ENCODE measurements around the gene VPS37C. TPM values are rescaled to one million over a fixed set of nuclear protein-coding genes. Genes with fewer than 3 reads are reported as not detected.

VPS37C gene
- total and polyA plus RNA-seq, 2 donors, result 8.6 to 23.5 TPM

Other genes starting within 250 kb of the VPS37C start
- gene TMEM109, start 247.3 kb downstream of the VPS37C start, total RNA-seq, result 32.9 TPM
- gene TMEM109, start 247.3 kb downstream of the VPS37C start, polyA plus RNA-seq, result 183 TPM
- 14.0 TPM for gene TMEM132A, start 237.0 kb downstream of the VPS37C start, total RNA-seq
- gene TMEM132A, start 237.0 kb downstream of the VPS37C start, polyA plus RNA-seq, result 7.5 TPM
- gene SLC15A3, start 209.2 kb downstream of the VPS37C start, total RNA-seq, result 12.7 TPM
- 34.7 TPM for gene SLC15A3, start 209.2 kb downstream of the VPS37C start, polyA plus RNA-seq
- gene CD6, start 189.7 kb downstream of the VPS37C start, total RNA-seq, result 0.95 TPM
- gene CD6, start 189.7 kb downstream of the VPS37C start, polyA plus RNA-seq, result 0.61 TPM
- gene CD5, start 58.9 kb downstream of the VPS37C start, total RNA-seq, result not detected
- gene CD5, start 58.9 kb downstream of the VPS37C start, polyA plus RNA-seq, result 0.62 TPM
- gene PGA3, start 42.1 kb upstream of the VPS37C start, total RNA-seq, result 1.3 TPM
- 0.60 TPM for gene PGA3, start 42.1 kb upstream of the VPS37C start, polyA plus RNA-seq
- 1.2 TPM for gene PGA4, start 60.9 kb upstream of the VPS37C start, total RNA-seq
- gene PGA4, start 60.9 kb upstream of the VPS37C start, polyA plus RNA-seq, result 1.1 TPM
- gene PGA5, start 79.7 kb upstream of the VPS37C start, total RNA-seq, result 0.69 TPM
- gene PGA5, start 79.7 kb upstream of the VPS37C start, polyA plus RNA-seq, result 0.38 TPM
- 0.63 TPM for gene VWCE, start 133.9 kb upstream of the VPS37C start, total RNA-seq
- 0.67 TPM for gene VWCE, start 133.9 kb upstream of the VPS37C start, polyA plus RNA-seq
- gene DDB1, start 171.7 kb upstream of the VPS37C start, total RNA-seq, result 136 TPM
- gene DDB1, start 171.7 kb upstream of the VPS37C start, polyA plus RNA-seq, result 109 TPM
- 8.3 TPM for gene TKFC, start 171.8 kb upstream of the VPS37C start, total RNA-seq
- 27.6 TPM for gene TKFC, start 171.8 kb upstream of the VPS37C start, polyA plus RNA-seq
- 19.6 TPM for gene CYB561A3, start 200.5 kb upstream of the VPS37C start, total RNA-seq
- 34.9 TPM for gene CYB561A3, start 200.5 kb upstream of the VPS37C start, polyA plus RNA-seq
- gene TMEM138, start 200.9 kb upstream of the VPS37C start, total RNA-seq, result 25.5 TPM
- gene TMEM138, start 200.9 kb upstream of the VPS37C start, polyA plus RNA-seq, result 34.3 TPM
- 20.5 TPM for gene TMEM216, start 231.2 kb upstream of the VPS37C start, total RNA-seq
- 17.4 TPM for gene TMEM216, start 231.2 kb upstream of the VPS37C start, polyA plus RNA-seq

All from urinary bladder (tissue), 2 donors.